Measurements from ENCODE around the gene MESD. TPM values are rescaled to one million over a fixed set of nuclear protein-coding genes. Genes with fewer than 3 reads are reported as not detected.

The MESD gene
- total RNA-seq, 4 donors from 2014 or later: 14.1 to 17.4 (median 14.5) TPM

DNA sequence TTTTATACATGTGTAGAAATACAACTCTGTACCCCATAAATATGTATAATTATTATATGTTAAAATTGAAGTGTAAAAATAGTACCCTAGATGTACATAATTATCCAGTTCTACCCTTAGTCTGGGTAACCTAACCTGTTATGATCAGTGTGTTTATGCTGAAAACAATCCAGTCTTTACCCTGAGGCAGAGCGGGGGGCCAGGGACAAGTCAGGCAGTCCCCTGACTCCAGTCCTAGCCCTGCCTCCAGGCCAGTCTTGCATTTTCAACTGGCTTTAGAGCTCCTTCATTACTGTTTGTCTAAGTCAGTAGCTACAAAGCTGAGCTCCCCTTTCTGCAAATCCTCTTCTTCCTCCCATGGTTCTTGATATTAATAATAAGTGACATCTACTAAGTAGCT is 3.1 kb downstream of the MESD start:
- 100% methylated on average over 1 of the region's 1 CpG for WGBS
- no peaks in the 10 kb centered on the region for H3K27me3 ChIP-seq
- no peak overlapping the region for H3K27ac ChIP-seq (replicated peaks in 1 of 4)
- H3K9me3 ChIP-seq: no peaks in the 10 kb centered on the region
- intact Hi-C loops (cut with DNase I): loop anchor here (10.0 kb wide), 1 partner anchor 292 kb away; the partner anchor contains the start of gene ABHD17C
- H3K4me3 ChIP-seq: no peak overlapping the region
- TF ChIP-seq EP300 (IDR thresholded peaks at IDR 0.05): no peak
- no peak for TF ChIP-seq POLR2A (IDR thresholded peaks at IDR 0.05; ENCODE audit: low read depth)
- TF ChIP-seq POLR2AphosphoS5 (IDR thresholded peaks at IDR 0.05): no peak
- TF ChIP-seq, protein P1, sequence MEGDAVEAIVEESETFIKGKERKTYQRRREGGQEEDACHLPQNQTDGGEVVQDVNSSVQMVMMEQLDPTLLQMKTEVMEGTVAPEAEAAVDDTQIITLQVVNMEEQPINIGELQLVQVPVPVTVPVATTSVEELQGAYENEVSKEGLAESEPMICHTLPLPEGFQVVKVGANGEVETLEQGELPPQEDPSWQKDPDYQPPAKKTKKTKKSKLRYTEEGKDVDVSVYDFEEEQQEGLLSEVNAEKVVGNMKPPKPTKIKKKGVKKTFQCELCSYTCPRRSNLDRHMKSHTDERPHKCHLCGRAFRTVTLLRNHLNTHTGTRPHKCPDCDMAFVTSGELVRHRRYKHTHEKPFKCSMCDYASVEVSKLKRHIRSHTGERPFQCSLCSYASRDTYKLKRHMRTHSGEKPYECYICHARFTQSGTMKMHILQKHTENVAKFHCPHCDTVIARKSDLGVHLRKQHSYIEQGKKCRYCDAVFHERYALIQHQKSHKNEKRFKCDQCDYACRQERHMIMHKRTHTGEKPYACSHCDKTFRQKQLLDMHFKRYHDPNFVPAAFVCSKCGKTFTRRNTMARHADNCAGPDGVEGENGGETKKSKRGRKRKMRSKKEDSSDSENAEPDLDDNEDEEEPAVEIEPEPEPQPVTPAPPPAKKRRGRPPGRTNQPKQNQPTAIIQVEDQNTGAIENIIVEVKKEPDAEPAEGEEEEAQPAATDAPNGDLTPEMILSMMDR (IDR thresholded peaks at IDR 0.05): no peak
- H3K4me1 ChIP-seq: peaks cover 49 to 66% (median 54%) of the 10 kb centered on the region in 4 donors
- peaks cover 0 to 6% (median 4%) of the 10 kb centered on the region in 4 donors for H3K36me3 ChIP-seq
- no peak for DNase-seq (ENCODE audit: extremely low spot score)

DNA sequence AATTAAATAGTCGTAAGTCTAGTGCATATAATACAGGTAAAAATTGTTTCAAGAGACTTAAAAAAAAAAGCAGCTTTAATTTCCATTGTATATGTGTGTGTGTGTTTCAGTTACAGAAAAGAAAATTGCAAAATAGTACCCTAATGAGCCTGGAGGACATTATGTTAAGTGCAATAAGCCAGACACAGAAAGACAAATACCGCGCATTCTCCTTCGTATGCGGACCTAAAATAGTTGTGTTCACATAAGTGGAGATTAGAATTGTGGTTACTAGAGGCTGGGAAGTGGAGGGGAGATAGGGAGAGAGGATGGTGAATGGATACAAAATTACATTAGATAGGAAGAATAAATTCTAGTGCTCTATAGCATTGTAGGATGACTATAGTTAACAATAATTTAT is 3.6 kb downstream of the MESD start:
- WGBS: 90% methylated on average over 5 of the region's 5 CpGs
- H3K4me3 ChIP-seq: no peak overlapping the region
- no peaks in the 10 kb centered on the region for H3K9me3 ChIP-seq
- no peaks in the 10 kb centered on the region for H3K27me3 ChIP-seq
- peaks cover 46 to 61% (median 49%) of the 10 kb centered on the region in 4 donors for H3K4me1 ChIP-seq
- peaks cover 1 to 8% (median 8%) of the 10 kb centered on the region in 4 donors for H3K36me3 ChIP-seq
- H3K27ac ChIP-seq (replicated peaks in 1 of 4): no peak overlapping the region
- TF ChIP-seq POLR2A (IDR thresholded peaks at IDR 0.05; ENCODE audit: low read depth) (no peak), EP300 (IDR thresholded peaks at IDR 0.05) (no peak), POLR2AphosphoS5 (IDR thresholded peaks at IDR 0.05) (no peak)
- TF ChIP-seq, protein P1 (IDR thresholded peaks at IDR 0.05): no peak
- intact Hi-C loops (cut with DNase I): loop anchor here (10.0 kb wide), 1 partner anchor 291 kb away; the partner anchor contains the start of gene ABHD17C
- no peak for DNase-seq (ENCODE audit: extremely low spot score)

DNA sequence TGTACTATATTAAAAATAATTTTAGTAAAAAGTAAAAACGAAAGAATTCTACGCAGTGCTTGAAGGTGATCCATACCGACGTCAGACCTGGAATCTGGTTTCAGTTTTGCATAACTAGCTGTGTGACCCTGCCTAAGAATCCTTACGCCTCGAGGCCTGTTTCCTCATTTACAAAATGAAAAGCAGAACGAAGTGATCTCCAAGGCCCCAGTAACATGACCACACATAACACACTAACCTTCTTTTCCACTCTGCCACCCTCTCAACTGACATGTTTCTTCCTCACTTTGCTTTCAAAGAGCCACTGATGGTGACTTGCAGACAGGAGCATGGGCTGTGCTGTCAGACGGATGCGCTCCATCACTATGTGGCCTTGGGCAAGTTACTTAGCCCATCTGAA is 4.8 kb downstream of the MESD start:
- H3K9me3 ChIP-seq: no peaks in the 10 kb centered on the region
- intact Hi-C loops (cut with DNase I): loop anchor here (10.0 kb wide), 1 partner anchor 290 kb away; the partner anchor contains the start of gene ABHD17C
- peak in 1 of 2 donors; percentile 8 for TF ChIP-seq POLR2AphosphoS5 (IDR thresholded peaks at IDR 0.05)
- no peak for TF ChIP-seq POLR2A (IDR thresholded peaks at IDR 0.05; ENCODE audit: low read depth)
- no peaks in the 10 kb centered on the region for H3K27me3 ChIP-seq
- 63% methylated on average over 9 of the region's 9 CpGs for WGBS
- peaks cover 38 to 50% (median 39%) of the 10 kb centered on the region in 4 donors for H3K4me1 ChIP-seq
- no peak for DNase-seq (ENCODE audit: extremely low spot score)
- peaks cover 8 to 19% (median 16%) of the 10 kb centered on the region in 4 donors for H3K36me3 ChIP-seq
- H3K27ac ChIP-seq (replicated peaks in 1 of 4): no peak overlapping the region
- no peak overlapping the region for H3K4me3 ChIP-seq

DNA sequence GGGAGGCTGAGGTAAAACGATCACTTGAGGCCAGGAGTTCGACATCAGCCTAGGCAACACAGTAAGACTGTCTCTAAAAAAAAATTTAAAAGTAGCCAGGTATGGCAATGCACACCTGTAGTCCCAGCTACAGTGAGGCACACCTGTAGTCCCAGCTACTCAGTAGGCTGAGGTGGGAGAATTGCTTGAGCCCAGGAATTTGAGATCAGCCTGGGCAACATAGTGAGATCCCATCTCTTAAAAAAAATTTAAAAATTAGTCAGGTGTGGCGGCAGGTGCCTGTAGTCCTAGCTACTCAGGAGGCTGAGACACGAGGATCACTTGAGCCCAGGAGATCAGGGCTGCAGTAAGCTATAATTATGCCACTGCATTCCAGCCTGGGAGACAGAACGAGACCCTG is 6.8 kb downstream of the MESD start:
- intact Hi-C loops (cut with DNase I): loop anchor here (10.0 kb wide), 1 partner anchor 288 kb away; the partner anchor contains the start of gene ABHD17C
- 94% methylated on average over 5 of the region's 5 CpGs for WGBS
- Histone ChIP-seq H3K4me1 (peaks cover 28 to 37% (median 28%) of the 10 kb centered on the region in 4 donors), H3K27me3 (no peaks in the 10 kb centered on the region), H3K36me3 (peaks cover 8 to 38% (median 30%) of the 10 kb centered on the region in 4 donors), H3K4me3 (no peak overlapping the region), H3K9me3 (no peaks in the 10 kb centered on the region), H3K27ac (replicated peaks in 1 of 4) (no peak overlapping the region)
- TF ChIP-seq EP300 (IDR thresholded peaks at IDR 0.05) (no peak), POLR2AphosphoS5 (IDR thresholded peaks at IDR 0.05) (no peak), POLR2A (IDR thresholded peaks at IDR 0.05; ENCODE audit: low read depth) (no peak)
- TF ChIP-seq, protein P1 (IDR thresholded peaks at IDR 0.05): no peak
- DNase-seq (ENCODE audit: extremely low spot score): no peak

DNA sequence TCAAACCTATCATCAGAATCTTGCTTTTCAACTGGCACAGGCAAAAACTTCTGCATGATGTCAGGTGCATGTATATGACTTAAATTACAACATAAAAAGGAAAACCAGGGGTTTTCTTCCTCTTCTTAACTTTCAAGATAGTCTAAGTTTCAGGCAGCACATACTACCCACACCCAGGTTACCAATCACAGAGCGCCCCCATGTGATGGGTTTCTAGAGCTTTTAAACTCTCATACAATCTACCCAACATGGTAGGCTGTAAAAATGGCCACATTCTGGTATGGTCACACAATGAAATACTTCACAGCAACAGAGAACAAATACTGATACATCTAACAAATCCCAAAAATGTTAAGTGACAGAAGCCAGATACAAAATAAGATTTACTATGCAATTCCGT is 7.4 kb downstream of the MESD start:
- TF ChIP-seq POLR2AphosphoS5 (IDR thresholded peaks at IDR 0.05) (no peak), EP300 (IDR thresholded peaks at IDR 0.05) (no peak), POLR2A (IDR thresholded peaks at IDR 0.05; ENCODE audit: low read depth) (no peak)
- TF ChIP-seq, protein P1 (IDR thresholded peaks at IDR 0.05): no peak
- Histone ChIP-seq H3K4me1 (peaks cover 28 to 35% (median 29%) of the 10 kb centered on the region in 4 donors), H3K9me3 (no peaks in the 10 kb centered on the region), H3K27ac (replicated peaks in 1 of 4) (no peak overlapping the region), H3K27me3 (no peaks in the 10 kb centered on the region), H3K4me3 (no peak overlapping the region), H3K36me3 (peaks cover 8 to 44% (median 30%) of the 10 kb centered on the region in 4 donors)
- intact Hi-C loops (cut with DNase I): loop anchor here (10.0 kb wide), 1 partner anchor 287 kb away; the partner anchor contains the start of gene ABHD17C
- no peak for DNase-seq (ENCODE audit: extremely low spot score)
- WGBS: 80% methylated on average over 2 of the region's 2 CpGs

Data from esophagus muscularis mucosa (tissue), 4 donors.